NCI-H128 (cell line): Measurements from ENCODE around the gene NIPAL3.
A peak's percentile ranks its signal among the peaks of the same experiment; 100 is the strongest.

Experiments
- DNase-seq: peaks from one replicate; lab custom pipeline; 2025; ENCODE audit not compliant: unreplicated experiment; lab: John Stamatoyannopoulos, UW

NIPAL3 gene

GRCh38 chr1:24390924-24391782 is 24.4 kb upstream of the NIPAL3 start:
- peak; percentile 72 for DNase-seq

- peak; percentile 47 for DNase-seq
Observed at GRCh38 chr1:24391882-24392603, 23.6 kb upstream of the NIPAL3 start.

GRCh38 chr1:24392604-24392946 is 23.0 kb upstream of the NIPAL3 start:
- DNase-seq, result no peak

GRCh38 chr1:24392982-24393650 is 22.5 kb upstream of the NIPAL3 start:
- no peak for DNase-seq

GRCh38 chr1:24393892-24394291 is 21.7 kb upstream of the NIPAL3 start:
- no peak for DNase-seq

- DNase-seq, result no peak
Observed at GRCh38 chr1:24400065-24400464, 15.5 kb upstream of the NIPAL3 start.

GRCh38 chr1:24403806-24404205 is 11.8 kb upstream of the NIPAL3 start:
- no peak for DNase-seq

GRCh38 chr1:24406788-24407187 is 8.8 kb upstream of the NIPAL3 start:
- DNase-seq, result no peak

GRCh38 chr1:24409535-24409934 is 6.1 kb upstream of the NIPAL3 start:
- no peak for DNase-seq

- no peak for DNase-seq
Observed at GRCh38 chr1:24410750-24411149, 4.9 kb upstream of the NIPAL3 start.

GRCh38 chr1:24411963-24412362 is 3.6 kb upstream of the NIPAL3 start:
- no peak for DNase-seq

GRCh38 chr1:24412408-24412807 is 3.2 kb upstream of the NIPAL3 start:
- no peak for DNase-seq

GRCh38 chr1:24413350-24414163 is 2.0 kb upstream of the NIPAL3 start, which contains the start of gene STPG1:
STPG1 (minus strand) TSS chr1:24413782; CDS start chr1:24401388, 12,394 bp downstream.
- DNase-seq, result peak; percentile 98

GRCh38 chr1:24414775-24415333 is 748 bp upstream of the NIPAL3 start:
- DNase-seq, result peak; percentile 62

- DNase-seq, result no peak
Observed at GRCh38 chr1:24415910-24416665, 486 bp downstream of the NIPAL3 start.

GRCh38 chr1:24416666-24417391 is 1.2 kb downstream of the NIPAL3 start:
- DNase-seq, result no peak

- DNase-seq, result no peak
Observed at GRCh38 chr1:24417681-24418080, 2.1 kb downstream of the NIPAL3 start.

GRCh38 chr1:24418898-24419628 is 3.5 kb downstream of the NIPAL3 start:
- peak; percentile 73 for DNase-seq

GRCh38 chr1:24420547-24420946 is 4.9 kb downstream of the NIPAL3 start:
- no peak for DNase-seq
